K562 (cell line): Measurements from ENCODE around the gene ACAA2.

Experiments
- CTCF ChIP-seq, 3 experiments: IDR thresholded peaks in 2 of 3; conservative IDR thresholded peaks in 1 of 3; 2 replicates each; pipeline ENCODE4 v1.5.1; 2011 to 2012; ENCODE audit warnings: low read length in 3 of 3, mild to moderate bottlenecking in 3 of 3, control low read depth in 2 of 3, improper control_type of control experiment in 1 of 3, inconsistent platforms in 1 of 3, low read depth in 1 of 3, mixed read lengths in 1 of 3, moderate library complexity in 1 of 3; ENCODE audit not compliant: insufficient read depth in 2 of 3
- FOXJ3 ChIP-seq: sonication (generic); formaldehyde crosslinking; IDR thresholded peaks from 2 replicates; pipeline ENCODE4 v1.4.0; 2020; ENCODE audit warnings: mild to moderate bottlenecking, missing genetic modification reagents
- MAX ChIP-seq: sonication (generic); formaldehyde crosslinking; IDR thresholded peaks from 2 replicates; pipeline ENCODE4 v1.9.0; 2022; ENCODE audit warnings: mild to moderate bottlenecking, missing genetic modification reagents
- TOE1 ChIP-seq, 2 experiments: fragments of 450-650 bp in 1 of 2; sonication (generic) in 1 of 2; formaldehyde crosslinking in 1 of 2; IDR thresholded peaks; 2 replicates each; pipeline versions ENCODE4 v1.7.1 to v1.8.0; 2016 to 2022; ENCODE audit warnings: borderline replicate concordance in 2 of 2, mild to moderate bottlenecking in 2 of 2, antibody characterized with exemption in 1 of 2, inconsistent platforms in 1 of 2, low read depth in 1 of 2, missing genetic modification reagents in 1 of 2, moderate library complexity in 1 of 2
- ZC3H11A ChIP-seq: IDR thresholded peaks from 2 replicates; pipeline ENCODE4 v1.6.1; 2012; ENCODE audit warnings: low read depth, low read length, improper control_type of control experiment
- ZNF12 ChIP-seq: sonication (generic); formaldehyde crosslinking; IDR thresholded peaks from 2 replicates; pipeline ENCODE4 v1.4.0; 2020; ENCODE audit warnings: mild to moderate bottlenecking, missing genetic modification reagents
- ZNF449 ChIP-seq: fragments of 250-450 bp; sonication (Bioruptor Pico); IDR thresholded peaks from 2 replicates; pipeline ENCODE4 v1.8.0; 2022; ENCODE audit warnings: moderate library complexity, mild to moderate bottlenecking, inconsistent platforms
- ZNF778 ChIP-seq: fragments of 450-650 bp; formaldehyde crosslinking; IDR thresholded peaks from 2 replicates; pipeline ENCODE4 v1.4.0; 2020; ENCODE audit warnings: mild to moderate bottlenecking, moderate library complexity

GRCh38 chr18:49811151-49811938, 2.0 kb downstream of the ACAA2 start:
- TF ChIP-seq CTCF (IDR thresholded peaks at IDR 0.05 in 2 of 3, conservative IDR thresholded peaks at IDR 0.05 in 1 of 3; ENCODE audit: insufficient read depth in 2 of 3, low read depth in 1 of 3, low read length in 3 of 3) (no peak), ZNF12 (no peak), ZNF778 (CRISPR knock-in tag) (no peak), MAX (CRISPR knock-in tag) (no peak), ZC3H11A (no peak), ZNF449 (CRISPR knock-in tag) (no peak), TOE1 (IDR thresholded peaks at IDR 0.05; ENCODE audit: borderline replicate concordance) (no peak), TOE1 (CRISPR knock-in tag; IDR thresholded peaks at IDR 0.05; ENCODE audit: borderline replicate concordance, low read depth) (no peak), FOXJ3 (CRISPR knock-in tag) (no peak)
